ENCODE data around the gene LIN54. TPM values are rescaled to one million over a fixed set of nuclear protein-coding genes. Genes with fewer than 3 reads are reported as not detected.
A peak's percentile ranks its signal among the peaks of the same experiment; 100 is the strongest.

Gene LIN54
- total RNA-seq, 1 experiment from 2014 or later: 16.4 TPM

GRCh38 chr4:82893942-82894341 lies 116.7 kb downstream of the LIN54 start:
- no peak overlapping the region for H3K27ac Mint-ChIP-seq (ENCODE audit: unreplicated experiment)
- no peaks in the 10 kb centered on the region for H3K4me1 Mint-ChIP-seq (ENCODE audit: low read depth, unreplicated experiment)
- H3K27me3 Mint-ChIP-seq (ENCODE audit: unreplicated experiment): no peaks in the 10 kb centered on the region
- no peak for TF ChIP-seq CTCF (IDR thresholded peaks at IDR 0.05; ENCODE audit: unreplicated experiment)
- no peak for DNase-seq
- no peaks in the 10 kb centered on the region for H3K9me3 Mint-ChIP-seq (ENCODE audit: low read depth, unreplicated experiment)
- intact Hi-C loops (cut with micrococcal nuclease; ENCODE audit: unreplicated experiment): loop anchor here (10.0 kb wide), 1 partner anchor 519 kb away; the partner anchor contains the start of gene HNRNPD
- no TSS peak for BruUV-seq (replicated peaks)
- no peak overlapping the region for H3K4me3 Mint-ChIP-seq (ENCODE audit: low read depth, unreplicated experiment)
- H3K36me3 Mint-ChIP-seq (ENCODE audit: insufficient read depth, unreplicated experiment): peaks cover 50% of the 10 kb centered on the region
- CTCF ChIA-PET: no interaction called here

GRCh38 chr4:82892467-82892802 lies 118.2 kb downstream of the LIN54 start:
- Mint-ChIP-seq H3K27ac (ENCODE audit: unreplicated experiment) (peak overlapping the region; percentile 29), H3K36me3 (ENCODE audit: insufficient read depth, unreplicated experiment) (peaks cover 50% of the 10 kb centered on the region), H3K4me1 (ENCODE audit: low read depth, unreplicated experiment) (no peaks in the 10 kb centered on the region), H3K9me3 (ENCODE audit: low read depth, unreplicated experiment) (no peaks in the 10 kb centered on the region), H3K4me3 (ENCODE audit: low read depth, unreplicated experiment) (peak overlapping the region; percentile 86), H3K27me3 (ENCODE audit: unreplicated experiment) (no peaks in the 10 kb centered on the region)
- no peak for DNase-seq
- no TSS peak for BruUV-seq (replicated peaks)
- TF ChIP-seq CTCF (IDR thresholded peaks at IDR 0.05; ENCODE audit: unreplicated experiment): no peak
- CTCF ChIA-PET: no interaction called here
- intact Hi-C loops (cut with micrococcal nuclease; ENCODE audit: unreplicated experiment): loop anchor here (10.0 kb wide), 1 partner anchor 518 kb away; the partner anchor contains the start of gene HNRNPD

GRCh38 chr4:82891707-82892466 lies 118.7 kb downstream of the LIN54 start:
- no peaks in the 10 kb centered on the region for H3K27me3 Mint-ChIP-seq (ENCODE audit: unreplicated experiment)
- TF ChIP-seq CTCF (IDR thresholded peaks at IDR 0.05; ENCODE audit: unreplicated experiment): no peak
- no peaks in the 10 kb centered on the region for H3K4me1 Mint-ChIP-seq (ENCODE audit: low read depth, unreplicated experiment)
- BruUV-seq (replicated peaks): no TSS peak
- H3K4me3 Mint-ChIP-seq (ENCODE audit: low read depth, unreplicated experiment): peak overlapping the region; percentile 86
- H3K36me3 Mint-ChIP-seq (ENCODE audit: insufficient read depth, unreplicated experiment): peaks cover 49% of the 10 kb centered on the region
- H3K27ac Mint-ChIP-seq (ENCODE audit: unreplicated experiment): peak overlapping the region; percentile 91
- intact Hi-C loops (cut with micrococcal nuclease; ENCODE audit: unreplicated experiment): loop anchor here (10.0 kb wide), 1 partner anchor 517 kb away; the partner anchor contains the start of gene HNRNPD
- H3K9me3 Mint-ChIP-seq (ENCODE audit: low read depth, unreplicated experiment): no peaks in the 10 kb centered on the region
- CTCF ChIA-PET: no interaction called here
- no peak for DNase-seq

- DNase-seq: peak; percentile 94
- H3K27me3 Mint-ChIP-seq (ENCODE audit: unreplicated experiment): no peaks in the 10 kb centered on the region
- CTCF ChIA-PET: no interaction called here
- no peak for TF ChIP-seq CTCF (IDR thresholded peaks at IDR 0.05; ENCODE audit: unreplicated experiment)
- peaks cover 45% of the 10 kb centered on the region for H3K36me3 Mint-ChIP-seq (ENCODE audit: insufficient read depth, unreplicated experiment)
- intact Hi-C loops (cut with micrococcal nuclease; ENCODE audit: unreplicated experiment): loop anchor here (10.0 kb wide), 1 partner anchor 516 kb away; the partner anchor contains the start of gene HNRNPD
- no peaks in the 10 kb centered on the region for H3K9me3 Mint-ChIP-seq (ENCODE audit: low read depth, unreplicated experiment)
- H3K4me1 Mint-ChIP-seq (ENCODE audit: low read depth, unreplicated experiment): peaks cover 2% of the 10 kb centered on the region
- peak within 1 kb of the TSS; percentile 86 for H3K4me3 Mint-ChIP-seq (ENCODE audit: low read depth, unreplicated experiment)
- peak within 1 kb of the TSS; percentile 91 for H3K27ac Mint-ChIP-seq (ENCODE audit: unreplicated experiment)
- TSS peak; percentile 95 for BruUV-seq (replicated peaks)
These were observed 119.5 kb downstream of the LIN54 start, which contains the start of gene SEC31A for GRCh38 chr4:82890901-82891706. SEC31A (minus strand) TSS chr4:82891153; CDS start chr4:82881936, 9,217 bp downstream.
